GM12872 (cell line): ENCODE results near the gene BST1.

Experiments used
- TF ChIP-seq, protein P1 (sequence below): IDR thresholded peaks from 3 replicates; pipeline ENCODE4 v1.5.1; 2011; ENCODE audit warnings: low read depth, mild to moderate bottlenecking, low read length, moderate library complexity; ENCODE audit not compliant: insufficient read depth

BST1 gene

DNA sequence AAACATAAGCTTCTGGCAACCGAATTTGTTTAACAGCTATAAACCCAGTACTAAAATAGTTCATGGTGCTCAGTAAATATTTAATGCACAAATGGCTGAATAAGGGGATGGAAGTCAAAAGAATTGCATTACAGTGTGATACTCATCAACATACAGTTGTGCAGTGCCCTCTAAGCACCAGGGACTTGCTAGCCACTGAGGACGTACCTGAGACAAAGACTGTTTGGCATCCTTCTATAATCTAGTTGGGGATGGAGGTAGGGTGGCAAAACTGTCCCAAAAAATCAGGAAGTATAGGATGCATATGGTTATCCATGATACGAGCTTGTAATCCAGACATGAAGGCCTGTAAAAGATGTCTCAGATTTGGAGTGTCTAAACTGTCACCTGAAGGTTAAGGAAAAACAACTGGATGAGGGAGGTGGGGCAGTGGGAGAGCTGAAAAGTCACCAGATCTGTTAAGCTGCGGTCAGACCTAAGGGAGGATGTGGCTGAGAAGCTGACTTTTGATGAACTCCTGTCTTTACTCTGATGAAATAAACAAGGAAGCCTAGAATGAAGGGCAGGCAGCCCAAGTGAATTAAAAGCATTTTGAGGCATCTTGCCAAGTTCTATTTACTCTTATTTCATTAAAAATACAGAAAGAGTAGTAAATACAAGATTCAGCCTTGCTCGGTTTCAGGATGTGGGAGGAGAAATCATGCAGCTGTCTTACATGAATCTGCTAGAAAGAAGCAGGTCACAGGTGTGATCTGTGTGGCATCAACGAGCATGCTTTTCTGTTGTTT is 63.2 kb downstream of the BST1 start:
- TF ChIP-seq, protein P1, sequence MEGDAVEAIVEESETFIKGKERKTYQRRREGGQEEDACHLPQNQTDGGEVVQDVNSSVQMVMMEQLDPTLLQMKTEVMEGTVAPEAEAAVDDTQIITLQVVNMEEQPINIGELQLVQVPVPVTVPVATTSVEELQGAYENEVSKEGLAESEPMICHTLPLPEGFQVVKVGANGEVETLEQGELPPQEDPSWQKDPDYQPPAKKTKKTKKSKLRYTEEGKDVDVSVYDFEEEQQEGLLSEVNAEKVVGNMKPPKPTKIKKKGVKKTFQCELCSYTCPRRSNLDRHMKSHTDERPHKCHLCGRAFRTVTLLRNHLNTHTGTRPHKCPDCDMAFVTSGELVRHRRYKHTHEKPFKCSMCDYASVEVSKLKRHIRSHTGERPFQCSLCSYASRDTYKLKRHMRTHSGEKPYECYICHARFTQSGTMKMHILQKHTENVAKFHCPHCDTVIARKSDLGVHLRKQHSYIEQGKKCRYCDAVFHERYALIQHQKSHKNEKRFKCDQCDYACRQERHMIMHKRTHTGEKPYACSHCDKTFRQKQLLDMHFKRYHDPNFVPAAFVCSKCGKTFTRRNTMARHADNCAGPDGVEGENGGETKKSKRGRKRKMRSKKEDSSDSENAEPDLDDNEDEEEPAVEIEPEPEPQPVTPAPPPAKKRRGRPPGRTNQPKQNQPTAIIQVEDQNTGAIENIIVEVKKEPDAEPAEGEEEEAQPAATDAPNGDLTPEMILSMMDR, result no peak

DNA sequence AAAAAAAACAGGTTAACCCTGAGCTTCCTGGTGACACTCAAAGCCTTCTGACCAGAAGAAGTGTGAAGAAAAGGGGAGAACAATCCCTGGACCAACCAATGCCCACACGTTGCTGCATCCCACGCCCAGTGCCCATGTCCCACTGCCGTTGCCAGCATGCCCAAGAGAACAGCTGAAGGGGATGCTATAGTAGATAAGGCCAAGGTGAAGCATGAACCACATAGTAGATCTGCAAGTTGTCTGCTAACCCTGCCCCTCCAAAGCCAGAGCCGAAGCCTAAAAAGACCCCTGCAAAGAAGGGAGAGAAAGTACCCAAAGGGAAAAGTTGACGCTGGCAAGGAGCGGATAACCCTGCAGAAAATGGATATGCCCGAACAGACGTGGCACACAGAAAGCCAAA is 64.0 kb downstream of the BST1 start:
- TF ChIP-seq, protein P1, result no peak

- TF ChIP-seq, protein P1, result no peak
These were observed 66.3 kb downstream of the BST1 start for GRCh38 chr4:15769202-15769601.

- TF ChIP-seq, protein P1, result no peak
These were observed 68.6 kb downstream of the BST1 start for GRCh38 chr4:15771216-15772058.

GRCh38 chr4:15774020-15774420 is 71.2 kb downstream of the BST1 start:
- TF ChIP-seq, protein P1, result no peak

GRCh38 chr4:15776871-15777648 is 74.2 kb downstream of the BST1 start:
- TF ChIP-seq, protein P1, result no peak
